Aorta (tissue), 5 donors: ENCODE results near the gene NMNAT2. TPM values are rescaled to one million over a fixed set of nuclear protein-coding genes. Genes with fewer than 3 reads are reported as not detected.

Source experiments
- ATAC-seq: fragments of 200-7000 bp; cut with Tn5 transposase; one replicate; pipeline ENCODE4 v1.9.1; 2022; ENCODE audit warnings: moderate library complexity; ENCODE audit not compliant: low FRiP score
- DNase-seq, 2 donors: peaks; one replicate each; pipeline ENCODE4 v3.0.0-alpha.2; 2020
- H3K27ac ChIP-seq, 2 donors: one replicate each; pipeline ENCODE4 v1.5.1; 2013; ENCODE audit warnings: low read length in 2 of 2, mild to moderate bottlenecking in 2 of 2, moderate library complexity in 2 of 2, control low read depth in 1 of 2, inconsistent platforms in 1 of 2, low read depth in 1 of 2
- H3K27me3 ChIP-seq, 2 donors: one replicate each; pipeline ENCODE4 v1.6.1; 2013; ENCODE audit warnings: control low read depth in 1 of 2, low read length in 1 of 2, mild to moderate bottlenecking in 1 of 2, moderate library complexity in 1 of 2; ENCODE audit not compliant: insufficient read depth in 2 of 2, control insufficient read depth in 1 of 2
- H3K36me3 ChIP-seq, 2 donors: one replicate each; pipeline ENCODE4 v1.6.1; 2013; ENCODE audit warnings: control low read depth in 1 of 2, low read length in 1 of 2, mild to moderate bottlenecking in 1 of 2; ENCODE audit not compliant: insufficient read depth in 2 of 2, control insufficient read depth in 1 of 2
- H3K4me1 ChIP-seq, 2 donors: one replicate each; pipeline ENCODE4 v1.6.1; 2013; ENCODE audit warnings: low read length in 2 of 2, control low read depth in 1 of 2, mild to moderate bottlenecking in 1 of 2, moderate library complexity in 1 of 2; ENCODE audit not compliant: insufficient read depth in 2 of 2, control insufficient read depth in 1 of 2
- H3K4me3 ChIP-seq, 2 donors: one replicate each; pipeline ENCODE4 v1.5.1; 2013; ENCODE audit warnings: low read length in 2 of 2, control low read depth in 1 of 2, mild to moderate bottlenecking in 1 of 2
- H3K9me3 ChIP-seq: one replicate; pipeline ENCODE4 v1.6.1; 2013; ENCODE audit warnings: mild to moderate bottlenecking, low read length; ENCODE audit not compliant: control insufficient read depth
- WGBS, 2 donors: extraction: QIAGEN DNeasy Blood & Tissue Kit; methylation state at CpG; one replicate each; pipeline ENCODE4 v1.1.7; 2013; 5-methylcytosine and 5-hydroxymethylcytosine counted together
- intact Hi-C, 2 donors: fragments of 100-400 bp; cut with DNase I; formaldehyde crosslinking; loops; one replicate each; pipeline versions ENCODE4 v1.14.2 to v1.15.0; 2022
- polyA plus RNA-seq, 2 donors: library from polyadenylated mRNA; stranded (reverse); fragments of 200-250 nt; gene quantifications; one replicate each; pipeline ENCODE4 v1.2.3, GENCODE V29; 2013
- total RNA-seq, 2 donors: library from RNA; stranded (reverse); fragmentation: NEBNext Ultra II Directional; extraction: Animal tissue kit (Norgen Biotek cat#: 25700); gene quantifications; one replicate each; pipeline ENCODE4 v1.2.1, GENCODE V29; 2021
- donor health status: healthy with polysubstance abuse.
- donor health status: Bipolar disorder and iron deficiency.
- donor health status: DM: no; HTN: no; CAD: no.
- donor health status: DM: no; HTN: no; CAD: no.
- donor health status: DM: yes; HTN: yes; CAD: no.

NMNAT2 gene
- total and polyA plus RNA-seq, 4 donors = 0.25 to 2.8 (median 1.3) TPM; not detected in 1

DNA sequence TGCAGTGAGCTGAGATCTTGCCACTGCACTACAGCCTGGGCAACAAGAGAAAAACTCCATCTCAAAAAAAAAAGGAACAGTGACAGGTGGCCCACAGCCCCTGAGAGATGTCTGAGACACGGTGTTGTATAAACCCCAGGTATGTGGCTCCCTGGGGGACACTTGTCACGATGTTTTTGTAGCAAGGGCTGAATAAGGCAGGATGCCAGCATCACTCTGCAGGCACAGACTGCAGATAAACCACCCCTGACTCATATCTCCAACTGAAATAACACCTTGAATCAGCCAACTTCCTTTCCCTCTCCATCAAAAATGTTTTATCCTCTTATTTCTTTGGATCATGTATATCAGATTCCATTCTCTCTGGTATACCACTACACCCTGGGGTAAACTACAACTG lies 52.5 kb downstream of the NMNAT2 start:
- no peak overlapping the region for H3K27ac ChIP-seq

DNA sequence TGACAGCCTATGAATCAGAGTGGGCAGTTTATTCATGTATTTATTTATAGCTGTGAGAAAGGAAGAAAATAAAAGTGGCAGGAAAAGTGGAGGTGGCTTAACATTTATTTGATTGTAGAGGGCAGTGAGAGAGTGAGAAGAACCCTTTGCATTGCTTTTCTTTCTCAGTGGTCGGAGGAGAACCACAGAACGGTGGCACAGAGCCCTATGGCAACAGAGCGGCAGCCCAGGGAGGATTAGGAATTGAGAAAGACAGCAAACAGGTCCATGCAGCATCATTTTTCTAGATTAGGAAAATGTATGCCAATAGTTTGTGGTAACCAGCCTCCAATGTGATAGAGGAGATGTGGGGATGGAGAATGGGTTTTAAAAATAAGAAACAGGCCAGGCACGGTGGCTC lies 53.1 kb downstream of the NMNAT2 start:
- Histone ChIP-seq H3K9me3 (no peaks in the 10 kb centered on the region), H3K27me3 (no peaks in the 10 kb centered on the region), H3K4me3 (no peak overlapping the region), H3K4me1 (no peaks in the 10 kb centered on the region), H3K27ac (no peak overlapping the region), H3K36me3 (no peaks in the 10 kb centered on the region)
- intact Hi-C loops = no loop called here
- WGBS, 2 donors = 68 to 69% methylated on average over 4 of the region's 4 CpGs
- no peak for DNase-seq
- ATAC-seq = no peak

More for the DNA sequence above, 52.5 kb downstream of the NMNAT2 start:
- intact Hi-C loops = no loop called here
- no peak for DNase-seq
- Histone ChIP-seq H3K36me3 (no peaks in the 10 kb centered on the region), H3K9me3 (no peaks in the 10 kb centered on the region), H3K4me3 (no peak overlapping the region), H3K4me1 (no peaks in the 10 kb centered on the region), H3K27me3 (no peaks in the 10 kb centered on the region)
- 36 to 49% methylated on average over 2 of the region's 2 CpGs for WGBS, 2 donors
- no peak for ATAC-seq

DNA sequence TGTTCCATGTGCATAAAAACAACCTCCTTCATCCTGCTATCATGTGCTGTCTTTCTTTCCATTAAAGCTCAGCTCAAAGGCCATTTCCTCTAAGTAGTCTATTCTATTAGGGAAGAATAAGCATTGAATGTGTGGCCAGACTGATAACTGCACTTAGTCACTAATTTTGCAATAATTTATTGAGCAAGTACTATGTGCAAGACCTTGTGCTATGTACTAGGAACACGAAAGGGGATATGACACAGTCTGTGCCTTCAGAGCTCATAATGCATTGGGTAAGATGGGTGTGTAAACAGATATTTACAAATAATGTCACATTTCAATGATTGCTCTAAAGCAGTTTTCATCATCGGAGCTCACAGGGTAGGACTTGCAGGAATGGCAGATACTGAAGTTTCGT lies 54.2 kb downstream of the NMNAT2 start:
- Histone ChIP-seq H3K36me3 (no peaks in the 10 kb centered on the region), H3K9me3 (no peaks in the 10 kb centered on the region), H3K4me1 (no peaks in the 10 kb centered on the region), H3K27ac (no peak overlapping the region), H3K4me3 (no peak overlapping the region), H3K27me3 (no peaks in the 10 kb centered on the region)
- 92 to 94% methylated on average over 3 of the region's 3 CpGs for WGBS, 2 donors
- no peak for ATAC-seq
- intact Hi-C loops = no loop called here
- no peak for DNase-seq

DNA sequence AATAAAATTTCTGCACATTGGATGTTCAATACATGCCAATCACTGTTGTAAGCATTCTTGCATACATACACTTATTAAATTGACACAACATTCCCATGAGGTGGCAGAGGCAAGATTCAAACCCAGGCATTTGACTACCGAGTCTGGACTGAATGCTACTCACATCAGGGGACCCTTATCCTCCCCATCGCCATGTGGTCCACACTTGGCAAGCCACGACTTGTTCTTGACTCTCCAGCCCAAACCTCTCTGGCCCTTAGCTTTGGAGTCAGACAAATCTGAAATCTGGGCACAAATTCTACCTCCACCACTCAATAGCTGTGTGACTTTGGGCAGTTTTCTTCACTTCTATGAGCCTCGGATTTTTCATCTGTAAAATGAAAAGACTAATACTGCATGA lies 57.1 kb downstream of the NMNAT2 start:
- no peak overlapping the region for H3K27ac ChIP-seq
- DNase-seq (no peak), ATAC-seq (no peak)
- intact Hi-C loops = no loop called here
- 61 to 69% methylated on average over 4 of the region's 4 CpGs for WGBS, 2 donors
- no peaks in the 10 kb centered on the region for H3K4me1 ChIP-seq
- H3K9me3 ChIP-seq = no peaks in the 10 kb centered on the region
- H3K27me3 ChIP-seq = no peaks in the 10 kb centered on the region
- no peak overlapping the region for H3K4me3 ChIP-seq
- no peaks in the 10 kb centered on the region for H3K36me3 ChIP-seq

DNA sequence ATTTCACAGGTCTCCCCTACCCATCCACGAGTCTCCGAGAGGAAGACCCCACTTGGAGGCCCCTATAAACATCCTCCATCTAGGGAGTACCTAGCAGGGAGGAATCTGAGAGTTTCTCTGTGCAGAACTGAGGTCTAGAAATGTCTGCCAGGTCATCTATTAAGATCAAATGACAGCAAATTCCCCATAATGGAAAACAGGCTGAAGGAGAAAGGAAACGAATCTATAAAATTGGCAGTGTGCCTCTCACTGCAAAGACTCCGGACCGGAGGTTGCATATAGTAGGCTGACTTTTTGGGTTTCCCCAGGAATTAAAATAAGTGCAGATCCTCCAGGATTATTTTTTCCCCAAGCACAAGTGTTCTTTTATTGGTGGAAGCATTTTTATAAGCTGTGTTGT lies 57.7 kb downstream of the NMNAT2 start:
- Histone ChIP-seq H3K36me3 (no peaks in the 10 kb centered on the region), H3K27ac (no peak overlapping the region), H3K4me3 (no peak overlapping the region), H3K4me1 (no peaks in the 10 kb centered on the region), H3K27me3 (no peaks in the 10 kb centered on the region), H3K9me3 (no peaks in the 10 kb centered on the region)
- DNase-seq = no peak
- no peak for ATAC-seq
- intact Hi-C loops = no loop called here
- 38 to 41% methylated on average over 5 of the region's 5 CpGs for WGBS, 2 donors

DNA sequence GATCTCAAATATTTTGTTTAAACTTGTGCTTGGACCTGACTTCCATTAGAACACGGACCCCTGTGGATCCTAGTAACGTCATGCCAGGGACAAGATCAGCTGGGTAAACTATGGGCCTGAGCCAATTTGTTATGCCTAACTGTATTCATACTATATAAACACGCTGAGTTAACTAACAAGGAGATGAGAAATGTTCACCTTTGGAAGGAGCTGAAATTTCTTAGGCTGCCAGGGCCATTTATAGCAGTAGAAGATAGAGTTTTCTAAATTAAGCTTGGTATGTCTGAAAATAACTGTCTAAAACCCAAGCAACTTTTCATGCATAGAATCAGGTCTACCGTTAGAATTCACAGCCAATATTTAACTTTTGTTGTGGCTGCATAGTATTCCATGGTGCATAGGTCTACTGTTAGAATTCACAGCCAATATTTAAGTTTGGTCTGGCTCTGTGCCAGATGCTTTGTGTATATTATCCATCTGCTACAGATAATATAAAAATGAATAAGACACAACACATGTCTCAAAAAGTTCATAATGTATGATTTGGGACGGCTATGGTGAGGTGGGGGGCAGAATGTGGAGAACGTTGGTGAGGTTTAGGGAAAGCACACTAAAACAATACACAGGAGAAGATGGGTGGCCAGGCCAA lies 61.5 kb downstream of the NMNAT2 start:
- intact Hi-C loops = no loop called here
- DNase-seq = no peak

DNA sequence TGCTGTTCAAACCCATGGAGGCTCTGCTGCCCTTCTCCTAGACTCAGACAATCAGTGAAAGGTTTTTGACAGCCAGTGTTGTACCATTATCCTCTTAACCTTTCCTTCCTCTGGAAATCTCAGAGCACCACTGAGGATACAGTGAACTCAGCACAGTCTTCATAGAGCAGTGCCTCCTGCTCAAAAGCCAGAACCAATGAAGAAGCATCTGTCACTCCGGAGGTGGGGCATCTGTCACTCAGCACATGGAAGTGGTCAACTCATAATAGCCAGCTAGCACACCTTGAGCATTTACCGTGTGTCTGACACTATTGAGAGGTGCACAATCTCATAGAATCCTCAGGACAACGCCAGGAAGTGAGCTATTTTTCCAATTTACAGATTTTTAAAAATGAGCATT lies 62.4 kb downstream of the NMNAT2 start:
- WGBS, 2 donors = 93 to 94% methylated on average over 3 of the region's 3 CpGs
- no peaks in the 10 kb centered on the region for H3K9me3 ChIP-seq
- no peak for ATAC-seq
- no peak overlapping the region for H3K4me3 ChIP-seq
- intact Hi-C loops = no loop called here
- H3K4me1 ChIP-seq = no peaks in the 10 kb centered on the region
- no peak overlapping the region for H3K27ac ChIP-seq
- no peaks in the 10 kb centered on the region for H3K27me3 ChIP-seq
- DNase-seq = no peak
- H3K36me3 ChIP-seq = no peaks in the 10 kb centered on the region

More for the DNA sequence above, 61.5 kb downstream of the NMNAT2 start:
- WGBS, 2 donors = 61 to 68% methylated on average over 6 of the region's 6 CpGs
- no peaks in the 10 kb centered on the region for H3K9me3 ChIP-seq
- no peak for ATAC-seq
- no peak overlapping the region for H3K27ac ChIP-seq
- no peaks in the 10 kb centered on the region for H3K4me1 ChIP-seq
- no peaks in the 10 kb centered on the region for H3K36me3 ChIP-seq
- no peaks in the 10 kb centered on the region for H3K27me3 ChIP-seq
- no peak overlapping the region for H3K4me3 ChIP-seq

DNA sequence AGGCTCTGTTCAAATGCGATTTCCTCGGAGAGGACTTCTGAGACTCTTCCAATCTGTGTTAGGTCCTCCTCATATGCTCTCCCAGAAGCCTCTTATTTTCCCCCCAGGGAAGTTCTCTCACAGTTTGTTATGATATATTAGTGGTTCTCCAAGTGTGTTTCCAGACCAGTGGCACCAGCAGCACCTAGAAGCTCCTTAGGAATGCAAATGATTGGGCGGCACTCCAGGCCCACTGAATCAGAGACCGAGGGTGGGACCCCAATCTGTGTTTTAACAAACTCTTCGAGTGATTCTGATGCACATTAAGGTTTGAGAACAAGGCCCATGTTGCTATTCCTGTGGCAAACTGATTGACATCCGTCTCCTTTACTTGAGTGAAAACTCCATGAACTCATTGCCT lies 63.0 kb downstream of the NMNAT2 start:
- Histone ChIP-seq H3K9me3 (no peaks in the 10 kb centered on the region), H3K27me3 (no peaks in the 10 kb centered on the region), H3K4me1 (no peaks in the 10 kb centered on the region), H3K4me3 (no peak overlapping the region), H3K36me3 (no peaks in the 10 kb centered on the region), H3K27ac (no peak overlapping the region)
- ATAC-seq (no peak), DNase-seq (no peak)
- WGBS, 2 donors = 91% methylated on average over 6 of the region's 6 CpGs
- intact Hi-C loops = no loop called here

DNA sequence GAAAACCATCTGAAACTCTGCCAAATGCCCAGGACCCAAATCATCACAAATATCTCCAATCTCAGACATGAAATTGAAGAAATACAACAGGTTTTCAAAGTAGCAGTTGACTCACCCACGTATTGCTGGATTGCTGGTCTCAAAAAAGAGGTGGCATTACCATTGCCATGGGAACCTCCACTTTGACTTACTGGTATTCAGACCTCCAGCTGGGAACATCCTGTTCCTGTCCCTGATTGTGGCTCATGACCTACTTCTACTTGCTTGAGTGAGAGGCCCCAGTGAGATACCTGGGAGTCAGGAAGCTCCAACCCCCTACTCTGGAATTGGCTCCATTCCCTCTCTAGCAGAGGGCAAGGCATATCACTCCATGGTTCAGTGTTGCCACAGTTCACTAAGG lies 64.6 kb downstream of the NMNAT2 start:
- H3K36me3 ChIP-seq = no peaks in the 10 kb centered on the region
- H3K4me1 ChIP-seq = no peaks in the 10 kb centered on the region
- intact Hi-C loops = no loop called here
- no peaks in the 10 kb centered on the region for H3K9me3 ChIP-seq
- no peak overlapping the region for H3K27ac ChIP-seq
- WGBS, 2 donors = 97% methylated on average over 1 of the region's 1 CpG
- no peaks in the 10 kb centered on the region for H3K27me3 ChIP-seq
- no peak for DNase-seq
- no peak for ATAC-seq
- H3K4me3 ChIP-seq = no peak overlapping the region
